Measurements from ENCODE around the gene CLCN3.
A peak's percentile ranks its signal among the peaks of the same experiment; 100 is the strongest.
"Not testable (repeated sequence)": the region's sequence is repeated elsewhere in the genome, so short reads cannot be mapped to it uniquely, and the experiment has no call there.

The CLCN3 gene

GRCh38 chr4:169723207-169723965 lies 103.0 kb downstream of the CLCN3 start:
- Histone ChIP-seq H3K27me3 (ENCODE audit: control insufficient read depth in 2 of 2, insufficient read depth in 2 of 2, low read length in 2 of 2) (no peaks in the 10 kb centered on the region), H3K9ac (ENCODE audit: low read depth in 1 of 2, low read length in 2 of 2) (no peak overlapping the region), H3K27ac (ENCODE audit: low read depth in 2 of 2, low read length in 2 of 2) (no peak overlapping the region), H3K4me1 (ENCODE audit: control insufficient read depth in 2 of 2, insufficient read depth in 2 of 2, low read length in 2 of 2) (no peaks in the 10 kb centered on the region), H3K36me3 (ENCODE audit: control insufficient read depth in 2 of 2, insufficient read depth in 2 of 2, low read length in 2 of 2) (peaks cover 5 to 18% of the 10 kb centered on the region in 2 donors), H3K9me3 (ENCODE audit: control insufficient read depth in 2 of 2, low read length in 2 of 2) (no peaks in the 10 kb centered on the region), H3K4me3 (ENCODE audit: low read length in 2 of 2) (no peak overlapping the region)

DNA sequence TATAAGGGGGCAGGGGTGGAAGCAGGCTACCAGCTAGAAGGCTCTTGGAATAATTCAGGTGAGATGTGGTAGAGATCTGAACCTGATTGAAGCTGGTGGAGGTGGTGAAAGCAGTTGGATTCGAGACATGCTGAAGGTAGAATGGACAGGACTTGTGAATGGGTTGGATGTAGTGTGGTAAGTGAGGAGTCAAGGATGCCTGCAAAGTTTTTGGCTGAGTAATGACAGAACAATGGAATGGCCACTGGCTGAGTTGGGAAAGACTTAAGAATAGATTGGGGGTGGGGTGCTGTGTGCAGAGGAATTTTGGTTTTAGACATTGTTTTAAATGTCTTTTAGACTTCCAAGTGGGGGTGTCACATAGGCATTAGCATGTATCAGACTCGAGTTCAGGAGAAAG lies 103.9 kb downstream of the CLCN3 start:
- no peaks in the 10 kb centered on the region for H3K9me3 ChIP-seq (ENCODE audit: control insufficient read depth in 2 of 2, low read length in 2 of 2)
- H3K27ac ChIP-seq (ENCODE audit: low read depth in 2 of 2, low read length in 2 of 2) = no peak overlapping the region
- no peak overlapping the region for H3K4me3 ChIP-seq (ENCODE audit: low read length in 2 of 2)
- no peak overlapping the region for H3K9ac ChIP-seq (ENCODE audit: low read depth in 1 of 2, low read length in 2 of 2)
- peaks cover 9 to 14% of the 10 kb centered on the region in 2 donors for H3K36me3 ChIP-seq (ENCODE audit: control insufficient read depth in 2 of 2, insufficient read depth in 2 of 2, low read length in 2 of 2)
- H3K27me3 ChIP-seq (ENCODE audit: control insufficient read depth in 2 of 2, insufficient read depth in 2 of 2, low read length in 2 of 2) = no peaks in the 10 kb centered on the region
- no peaks in the 10 kb centered on the region for H3K4me1 ChIP-seq (ENCODE audit: control insufficient read depth in 2 of 2, insufficient read depth in 2 of 2, low read length in 2 of 2)

DNA sequence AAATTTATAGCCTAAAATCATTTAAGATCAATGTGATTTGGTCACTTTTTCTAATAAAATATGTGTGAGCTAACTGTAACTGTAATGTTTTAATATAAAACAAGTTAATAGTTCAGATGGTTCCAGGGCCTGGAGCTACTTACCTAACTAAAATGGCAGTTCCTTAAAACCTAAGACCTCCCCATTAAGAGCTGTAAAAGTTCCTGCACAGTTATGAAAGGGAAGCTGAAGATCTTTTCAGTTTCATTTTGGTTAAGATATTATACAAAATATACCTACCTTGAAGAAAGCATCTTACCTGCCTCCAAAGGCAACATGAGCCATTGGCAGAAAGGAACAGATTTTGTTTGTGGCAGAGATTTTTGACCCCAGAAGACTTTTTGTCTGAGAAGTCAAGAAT lies 107.2 kb downstream of the CLCN3 start:
- Histone ChIP-seq H3K9me3 (ENCODE audit: control insufficient read depth in 2 of 2, low read length in 2 of 2) (no peaks in the 10 kb centered on the region), H3K4me1 (ENCODE audit: control insufficient read depth in 2 of 2, insufficient read depth in 2 of 2, low read length in 2 of 2) (no peaks in the 10 kb centered on the region), H3K27ac (ENCODE audit: low read depth in 2 of 2, low read length in 2 of 2) (no peak overlapping the region), H3K9ac (ENCODE audit: low read depth in 1 of 2, low read length in 2 of 2) (no peak overlapping the region), H3K4me3 (ENCODE audit: low read length in 2 of 2) (no peak overlapping the region), H3K27me3 (ENCODE audit: control insufficient read depth in 2 of 2, insufficient read depth in 2 of 2, low read length in 2 of 2) (no peaks in the 10 kb centered on the region), H3K36me3 (ENCODE audit: control insufficient read depth in 2 of 2, insufficient read depth in 2 of 2, low read length in 2 of 2) (peaks cover 7 to 9% of the 10 kb centered on the region in 2 donors)

DNA sequence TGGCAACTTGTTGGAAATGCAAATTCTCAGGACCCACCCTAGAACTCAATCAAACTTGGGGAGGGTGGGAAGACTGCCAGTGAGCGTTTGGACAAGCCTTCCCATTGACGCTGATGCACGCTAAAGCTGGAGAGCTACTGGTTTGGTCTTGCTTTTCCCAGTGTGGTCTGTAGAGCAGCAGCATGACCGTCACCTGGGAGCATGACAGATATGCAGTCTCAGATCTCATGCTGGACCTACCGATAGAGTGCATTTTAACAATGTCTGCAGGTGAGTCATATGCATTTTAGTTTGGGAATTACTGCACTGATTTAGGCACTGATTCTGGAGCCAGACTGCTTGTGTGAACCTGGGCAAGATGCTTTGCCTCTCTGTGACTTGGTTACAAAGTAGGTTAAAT lies 110.2 kb downstream of the CLCN3 start:
- Histone ChIP-seq H3K9me3 (ENCODE audit: control insufficient read depth in 2 of 2, low read length in 2 of 2) (no peaks in the 10 kb centered on the region), H3K9ac (ENCODE audit: low read depth in 1 of 2, low read length in 2 of 2) (no peak overlapping the region), H3K27ac (ENCODE audit: low read depth in 2 of 2, low read length in 2 of 2) (no peak overlapping the region), H3K4me1 (ENCODE audit: control insufficient read depth in 2 of 2, insufficient read depth in 2 of 2, low read length in 2 of 2) (no peaks in the 10 kb centered on the region), H3K4me3 (ENCODE audit: low read length in 2 of 2) (no peak overlapping the region), H3K27me3 (ENCODE audit: control insufficient read depth in 2 of 2, insufficient read depth in 2 of 2, low read length in 2 of 2) (no peaks in the 10 kb centered on the region), H3K36me3 (ENCODE audit: control insufficient read depth in 2 of 2, insufficient read depth in 2 of 2, low read length in 2 of 2) (peaks cover 11% of the 10 kb centered on the region in 2 donors)

DNA sequence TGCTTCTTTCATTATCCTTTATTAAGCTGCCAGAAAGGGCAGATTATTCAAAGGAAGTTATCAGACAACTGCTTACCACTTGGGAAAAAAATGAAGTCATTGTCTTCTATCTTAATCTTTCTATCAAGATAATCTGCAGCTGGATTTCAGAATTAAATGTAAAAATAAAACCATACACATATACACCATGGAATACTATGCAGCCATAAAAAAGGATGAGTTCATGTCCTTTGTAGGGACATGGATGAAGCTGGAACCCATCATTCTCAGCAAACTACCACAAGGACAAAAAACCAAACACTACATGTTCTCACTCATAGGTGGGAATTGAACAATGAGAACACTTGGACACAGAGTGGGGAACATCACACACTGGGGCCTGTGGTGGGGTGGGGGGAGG lies 118.2 kb downstream of the CLCN3 start:
- not testable (repeated sequence) for H3K4me3 ChIP-seq (ENCODE audit: low read length in 2 of 2); H3K4me1 ChIP-seq (ENCODE audit: control insufficient read depth in 2 of 2, insufficient read depth in 2 of 2, low read length in 2 of 2); H3K27me3 ChIP-seq (ENCODE audit: control insufficient read depth in 2 of 2, insufficient read depth in 2 of 2, low read length in 2 of 2); H3K27ac ChIP-seq (ENCODE audit: low read depth in 2 of 2, low read length in 2 of 2); H3K9ac ChIP-seq (ENCODE audit: low read depth in 1 of 2, low read length in 2 of 2); H3K9me3 ChIP-seq (ENCODE audit: control insufficient read depth in 2 of 2, low read length in 2 of 2)
- H3K36me3 ChIP-seq (ENCODE audit: control insufficient read depth in 2 of 2, insufficient read depth in 2 of 2, low read length in 2 of 2) = peaks cover 5 to 15% of the 10 kb centered on the region in 2 donors

- no peak overlapping the region for H3K4me3 ChIP-seq (ENCODE audit: low read length in 2 of 2)
- H3K36me3 ChIP-seq (ENCODE audit: control insufficient read depth in 2 of 2, insufficient read depth in 2 of 2, low read length in 2 of 2) = peaks cover 5 to 9% of the 10 kb centered on the region in 2 donors
- H3K9ac ChIP-seq (ENCODE audit: low read depth in 1 of 2, low read length in 2 of 2) = no peak overlapping the region
- no peaks in the 10 kb centered on the region for H3K27me3 ChIP-seq (ENCODE audit: control insufficient read depth in 2 of 2, insufficient read depth in 2 of 2, low read length in 2 of 2)
- H3K27ac ChIP-seq (ENCODE audit: low read depth in 2 of 2, low read length in 2 of 2) = no peak overlapping the region
- H3K4me1 ChIP-seq (ENCODE audit: control insufficient read depth in 2 of 2, insufficient read depth in 2 of 2, low read length in 2 of 2) = no peaks in the 10 kb centered on the region
- no peaks in the 10 kb centered on the region for H3K9me3 ChIP-seq (ENCODE audit: control insufficient read depth in 2 of 2, low read length in 2 of 2)
These were observed 121.2 kb downstream of the CLCN3 start for GRCh38 chr4:169741569-169741968.

GRCh38 chr4:169744601-169745000 lies 124.2 kb downstream of the CLCN3 start:
- H3K36me3 ChIP-seq (ENCODE audit: control insufficient read depth in 2 of 2, insufficient read depth in 2 of 2, low read length in 2 of 2) = peaks cover 11 to 12% of the 10 kb centered on the region in 2 donors
- H3K27ac ChIP-seq (ENCODE audit: low read depth in 2 of 2, low read length in 2 of 2) = no peak overlapping the region
- H3K9ac ChIP-seq (ENCODE audit: low read depth in 1 of 2, low read length in 2 of 2) = no peak overlapping the region
- no peak overlapping the region for H3K4me3 ChIP-seq (ENCODE audit: low read length in 2 of 2)
- H3K4me1 ChIP-seq (ENCODE audit: control insufficient read depth in 2 of 2, insufficient read depth in 2 of 2, low read length in 2 of 2) = no peaks in the 10 kb centered on the region
- H3K27me3 ChIP-seq (ENCODE audit: control insufficient read depth in 2 of 2, insufficient read depth in 2 of 2, low read length in 2 of 2) = no peaks in the 10 kb centered on the region
- no peaks in the 10 kb centered on the region for H3K9me3 ChIP-seq (ENCODE audit: control insufficient read depth in 2 of 2, low read length in 2 of 2)

GRCh38 chr4:169745291-169745690 lies 124.9 kb downstream of the CLCN3 start:
- Histone ChIP-seq H3K27ac (ENCODE audit: low read depth in 2 of 2, low read length in 2 of 2) (no peak overlapping the region), H3K27me3 (ENCODE audit: control insufficient read depth in 2 of 2, insufficient read depth in 2 of 2, low read length in 2 of 2) (no peaks in the 10 kb centered on the region), H3K4me3 (ENCODE audit: low read length in 2 of 2) (no peak overlapping the region), H3K9ac (ENCODE audit: low read depth in 1 of 2, low read length in 2 of 2) (no peak overlapping the region), H3K36me3 (ENCODE audit: control insufficient read depth in 2 of 2, insufficient read depth in 2 of 2, low read length in 2 of 2) (peaks cover 9 to 11% of the 10 kb centered on the region in 2 donors), H3K9me3 (ENCODE audit: control insufficient read depth in 2 of 2, low read length in 2 of 2) (no peaks in the 10 kb centered on the region), H3K4me1 (ENCODE audit: control insufficient read depth in 2 of 2, insufficient read depth in 2 of 2, low read length in 2 of 2) (no peaks in the 10 kb centered on the region)

DNA sequence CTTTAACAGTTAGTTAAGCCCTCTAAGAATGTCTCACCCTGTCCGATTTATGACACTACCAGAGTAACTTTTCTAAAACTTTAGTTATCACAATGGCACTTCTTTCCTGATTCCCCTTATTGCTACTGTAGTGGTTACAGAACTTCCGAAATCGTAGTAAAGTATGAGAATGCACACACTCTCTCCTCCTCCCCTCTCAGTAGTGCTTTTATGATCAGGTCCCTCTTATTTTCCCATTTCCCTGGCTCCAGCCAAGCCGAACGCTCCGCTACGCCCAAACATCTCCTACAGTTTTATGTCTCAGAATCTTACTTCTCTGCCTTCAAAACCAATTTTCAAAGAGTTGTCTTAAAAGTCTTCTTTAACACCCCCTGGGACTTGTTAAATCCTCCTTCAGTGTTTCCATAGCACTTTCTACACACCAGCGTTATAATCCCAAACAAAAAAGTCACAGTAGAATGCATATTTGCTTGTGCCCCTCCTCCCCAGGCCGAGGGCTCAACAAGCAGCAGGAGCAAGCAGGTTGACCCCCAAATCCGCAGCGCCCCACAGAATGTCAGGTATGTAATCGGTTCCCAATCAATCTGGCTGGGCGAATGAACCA lies 136.7 kb downstream of the CLCN3 start:
- H3K27ac ChIP-seq (ENCODE audit: low read depth in 2 of 2, low read length in 2 of 2) = peak overlapping the region; percentile 24 to 58

DNA sequence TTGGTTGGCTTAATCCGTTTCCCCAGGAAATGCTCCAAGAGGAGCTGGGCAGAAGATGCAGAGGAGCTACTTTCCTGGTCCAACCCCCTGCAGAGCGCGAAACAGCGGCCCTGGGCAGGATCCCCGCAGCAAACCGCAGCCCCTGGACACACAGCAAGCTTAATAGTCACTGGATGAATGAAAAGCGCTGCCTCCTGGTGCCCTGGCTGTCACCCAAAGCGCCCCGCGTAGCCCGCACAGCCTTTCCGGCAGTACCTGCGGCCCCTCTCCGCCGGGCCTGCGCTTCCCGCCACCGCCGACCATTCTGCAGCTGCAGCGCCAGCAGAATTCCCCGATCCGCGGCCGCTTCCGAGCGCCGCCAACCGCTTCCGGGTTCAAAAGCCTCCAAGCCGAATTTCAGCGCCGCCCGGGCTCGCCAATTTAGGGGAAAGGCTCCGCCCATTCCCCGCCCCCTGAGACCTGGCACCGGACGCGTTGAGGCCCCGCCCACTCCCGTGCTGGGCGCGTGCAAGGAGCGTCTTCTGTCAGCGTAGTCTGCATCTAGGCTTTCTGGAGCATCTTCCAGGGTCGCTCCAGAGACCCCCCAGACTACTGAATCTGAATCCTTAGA lies 137.3 kb downstream of the CLCN3 start, which contains the start of gene HPF1:
HPF1 (minus strand) TSS at position 370 of the 610 bp plus-strand sequence; CDS start at position 303, 67 bp downstream.
- peak within 1 kb of the TSS; percentile 92 to 96 for H3K4me3 ChIP-seq (ENCODE audit: low read length in 2 of 2)
- H3K4me1 ChIP-seq (ENCODE audit: control insufficient read depth in 2 of 2, insufficient read depth in 2 of 2, low read length in 2 of 2) = peaks cover 9 to 10% of the 10 kb centered on the region in 2 donors
- no peaks in the 10 kb centered on the region for H3K27me3 ChIP-seq (ENCODE audit: control insufficient read depth in 2 of 2, insufficient read depth in 2 of 2, low read length in 2 of 2)
- H3K27ac ChIP-seq (ENCODE audit: low read depth in 2 of 2, low read length in 2 of 2) = peak within 1 kb of the TSS; percentile 24 to 58
- H3K9me3 ChIP-seq (ENCODE audit: control insufficient read depth in 2 of 2, low read length in 2 of 2) = no peaks in the 10 kb centered on the region
- peak within 1 kb of the TSS; percentile 75 to 79 for H3K9ac ChIP-seq (ENCODE audit: low read depth in 1 of 2, low read length in 2 of 2)
- peaks cover under 1 to 2% of the 10 kb centered on the region in 2 donors for H3K36me3 ChIP-seq (ENCODE audit: control insufficient read depth in 2 of 2, insufficient read depth in 2 of 2, low read length in 2 of 2)

More for the DNA sequence above, 136.7 kb downstream of the CLCN3 start:
- Histone ChIP-seq H3K4me1 (ENCODE audit: control insufficient read depth in 2 of 2, insufficient read depth in 2 of 2, low read length in 2 of 2) (peaks cover 9 to 10% of the 10 kb centered on the region in 2 donors), H3K9ac (ENCODE audit: low read depth in 1 of 2, low read length in 2 of 2) (peak overlapping the region; percentile 75 to 79), H3K36me3 (ENCODE audit: control insufficient read depth in 2 of 2, insufficient read depth in 2 of 2, low read length in 2 of 2) (peaks cover 2 to 4% of the 10 kb centered on the region in 2 donors), H3K27me3 (ENCODE audit: control insufficient read depth in 2 of 2, insufficient read depth in 2 of 2, low read length in 2 of 2) (no peaks in the 10 kb centered on the region), H3K9me3 (ENCODE audit: control insufficient read depth in 2 of 2, low read length in 2 of 2) (no peaks in the 10 kb centered on the region), H3K4me3 (ENCODE audit: low read length in 2 of 2) (peak overlapping the region; percentile 92 to 96)

Data from mucosa of rectum (tissue), 2 donors.